HG02840 (cell line): Measurements from ENCODE around the gene FBXW12.
"Not testable (repeated sequence)": the region's sequence is repeated elsewhere in the genome, so short reads cannot be mapped to it uniquely, and the experiment has no call there.

Source experiments
- ATAC-seq: cut with Tn5 transposase; IDR thresholded peaks from one replicate; pipeline ENCODE4 v1.9.1; 2021; ENCODE audit warnings: mild to moderate bottlenecking, moderate library complexity, moderate number of reproducible peaks; ENCODE audit not compliant: unreplicated experiment, low FRiP score

Gene FBXW12

DNA sequence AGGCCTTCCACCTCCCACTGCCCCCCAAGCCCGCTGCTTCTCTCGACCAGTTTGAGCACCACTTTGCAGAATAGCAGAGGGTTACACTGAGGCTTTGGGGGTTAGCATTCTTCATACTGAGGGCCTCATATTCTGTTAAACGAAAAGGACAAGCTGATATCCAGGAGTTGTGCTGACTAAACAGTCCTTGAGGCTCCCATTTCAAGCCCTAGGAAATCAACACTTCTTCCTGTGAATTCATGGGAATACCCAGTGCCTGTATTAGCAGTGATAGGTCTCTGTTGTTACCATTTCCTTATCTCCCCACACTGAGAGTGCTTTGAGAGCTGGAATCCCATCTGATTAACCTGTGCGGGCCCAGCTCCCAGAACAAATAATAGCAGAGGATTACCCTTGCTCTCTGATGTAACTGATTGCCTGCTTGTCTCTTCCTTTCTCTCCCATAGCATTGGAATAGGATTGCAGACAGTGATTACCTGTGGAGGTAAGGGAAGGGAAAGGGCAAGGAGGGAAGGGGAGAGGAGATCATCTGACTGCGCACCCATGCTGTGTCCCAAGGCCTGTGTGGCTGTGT, 930 bp downstream of the FBXW12 start:
- ATAC-seq, result no peak

- no peak for ATAC-seq
These were observed 15.6 kb downstream of the FBXW12 start for GRCh38 chr3:48387634-48388033.

DNA sequence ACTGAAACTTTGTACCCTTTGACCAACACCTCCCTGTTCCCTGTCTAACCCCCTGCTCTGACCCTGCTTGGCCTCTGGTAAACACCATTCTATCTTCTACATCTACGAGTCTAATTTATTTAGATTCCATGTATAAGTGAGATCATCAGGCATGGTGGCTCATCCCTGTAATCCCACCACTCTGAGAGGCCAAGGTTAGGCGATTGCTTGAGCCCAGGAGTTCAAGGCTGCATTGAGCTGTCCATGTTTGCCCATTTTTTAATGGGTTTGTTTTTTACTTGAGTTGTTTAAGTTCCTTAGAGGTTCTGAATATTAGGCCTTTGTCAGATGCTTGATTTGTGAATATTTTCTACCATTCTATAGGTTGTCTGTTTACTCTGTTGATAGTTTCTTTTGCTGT, 16.9 kb downstream of the FBXW12 start:
- no peak for ATAC-seq

DNA sequence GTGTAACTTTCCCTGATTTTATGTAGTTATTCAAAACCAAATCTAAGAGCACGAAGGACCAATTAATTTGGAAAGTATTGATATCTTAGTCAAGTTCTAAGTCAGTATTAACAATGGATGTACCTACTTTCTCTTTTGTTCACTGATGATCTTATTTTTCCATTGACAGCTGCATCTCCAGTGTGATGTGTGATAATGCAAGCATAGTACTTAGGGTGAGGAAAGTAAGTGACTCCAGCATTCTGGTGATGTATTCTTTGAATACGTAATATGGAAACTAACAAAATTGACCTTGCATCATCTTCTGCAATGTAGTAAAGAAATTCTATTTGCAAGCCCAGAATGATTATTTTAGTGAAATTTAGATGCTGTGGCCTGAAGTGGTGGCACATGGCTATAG, 22.4 kb downstream of the FBXW12 start:
- ATAC-seq, result no peak

DNA sequence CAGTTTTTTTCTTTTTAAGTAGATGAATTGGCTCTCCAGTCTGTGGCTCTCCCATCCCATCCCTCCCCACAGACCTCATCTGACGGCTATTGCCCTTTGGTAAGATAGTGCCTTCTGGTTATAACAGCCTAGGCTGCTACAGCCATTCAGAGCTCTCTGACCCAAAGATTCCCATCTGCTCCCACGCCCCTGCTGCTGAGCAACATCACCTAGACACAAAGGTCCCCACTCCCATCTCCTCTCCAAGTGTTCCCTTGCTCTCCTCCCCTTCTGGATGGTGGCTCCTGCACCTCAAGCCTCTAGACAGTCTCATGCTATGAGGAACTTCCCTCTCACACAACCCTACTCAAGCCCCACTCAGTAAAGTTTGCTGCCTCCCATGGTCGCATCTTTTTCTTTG, 23.7 kb downstream of the FBXW12 start:
- ATAC-seq, result no peak

DNA sequence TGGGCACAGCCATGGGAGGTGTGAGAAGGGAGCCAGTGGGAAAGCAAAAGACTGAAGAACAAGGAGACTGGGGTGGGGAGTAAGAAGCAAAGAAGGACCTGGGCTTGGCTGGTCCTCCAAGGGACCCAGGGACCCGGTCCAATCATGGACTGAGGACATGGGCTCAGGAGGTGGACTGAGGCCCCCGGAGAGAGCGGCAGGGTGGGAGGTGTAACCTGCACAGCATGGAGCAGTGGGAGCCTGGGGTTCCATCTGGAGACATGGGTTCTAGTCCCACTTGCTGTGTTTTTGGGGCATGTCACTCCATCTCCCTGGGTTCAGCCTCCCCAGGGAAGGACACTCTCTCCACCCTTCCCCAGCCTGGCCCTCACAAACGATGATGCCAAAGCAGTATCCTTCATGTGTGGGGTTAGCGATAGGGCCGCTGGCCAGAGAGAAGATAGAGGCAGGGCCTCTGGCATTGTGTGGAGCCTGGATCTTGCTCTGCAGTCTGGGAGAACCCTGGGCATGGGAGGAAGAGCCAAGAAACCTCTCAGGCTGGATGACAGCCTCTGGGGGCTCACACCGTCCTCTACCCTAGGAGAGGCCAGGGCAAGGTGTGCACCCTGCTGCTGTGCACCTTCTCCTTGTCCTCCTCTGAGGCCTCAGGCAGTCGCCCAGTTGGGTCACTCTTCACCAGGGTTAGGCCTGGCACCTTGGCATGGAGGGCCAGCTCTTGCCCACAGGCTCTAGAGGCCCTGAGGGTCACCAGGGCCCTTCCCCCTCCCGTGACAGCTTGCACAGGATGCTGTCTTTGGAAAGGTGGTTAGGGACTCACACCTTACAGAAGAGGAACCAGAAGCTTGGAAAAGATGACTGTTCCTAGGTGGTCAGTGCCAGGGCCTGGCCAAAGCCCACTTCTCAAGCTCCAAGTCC, 26.0 kb downstream of the FBXW12 start:
- ATAC-seq, result no peak

DNA sequence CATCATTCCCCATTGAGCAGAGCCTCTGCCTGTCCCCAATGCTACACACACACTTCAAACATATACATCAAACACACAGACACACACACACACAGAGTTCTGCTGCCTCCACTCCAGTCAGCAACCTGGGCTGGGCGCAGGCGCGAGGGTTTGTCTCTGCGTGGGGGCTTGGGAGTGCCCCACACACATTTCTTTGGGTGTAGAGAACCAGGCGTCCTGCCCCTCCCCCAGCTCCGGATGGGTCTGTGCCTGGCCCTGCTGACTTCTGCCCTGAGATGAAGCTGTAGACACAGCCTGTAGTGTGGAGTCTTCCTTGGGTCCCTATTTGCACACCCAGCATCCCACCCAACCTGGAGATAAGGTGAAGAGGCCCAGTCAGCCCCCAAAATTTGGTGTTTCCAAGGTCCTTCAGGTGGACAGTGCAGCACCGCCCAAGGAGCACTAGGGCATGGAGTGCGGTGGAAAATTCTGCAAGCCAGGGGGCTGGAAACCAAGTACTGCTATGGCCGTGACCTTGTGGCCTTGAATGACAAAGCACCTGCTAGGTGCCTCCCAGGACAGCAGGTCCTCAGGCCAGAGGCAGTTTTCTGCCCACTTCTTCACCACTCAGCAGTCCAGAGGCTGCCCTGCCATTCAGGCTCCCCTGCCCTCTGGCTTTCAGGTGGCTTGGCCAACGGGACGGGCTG, 26.8 kb downstream of the FBXW12 start:
- no peak for ATAC-seq

DNA sequence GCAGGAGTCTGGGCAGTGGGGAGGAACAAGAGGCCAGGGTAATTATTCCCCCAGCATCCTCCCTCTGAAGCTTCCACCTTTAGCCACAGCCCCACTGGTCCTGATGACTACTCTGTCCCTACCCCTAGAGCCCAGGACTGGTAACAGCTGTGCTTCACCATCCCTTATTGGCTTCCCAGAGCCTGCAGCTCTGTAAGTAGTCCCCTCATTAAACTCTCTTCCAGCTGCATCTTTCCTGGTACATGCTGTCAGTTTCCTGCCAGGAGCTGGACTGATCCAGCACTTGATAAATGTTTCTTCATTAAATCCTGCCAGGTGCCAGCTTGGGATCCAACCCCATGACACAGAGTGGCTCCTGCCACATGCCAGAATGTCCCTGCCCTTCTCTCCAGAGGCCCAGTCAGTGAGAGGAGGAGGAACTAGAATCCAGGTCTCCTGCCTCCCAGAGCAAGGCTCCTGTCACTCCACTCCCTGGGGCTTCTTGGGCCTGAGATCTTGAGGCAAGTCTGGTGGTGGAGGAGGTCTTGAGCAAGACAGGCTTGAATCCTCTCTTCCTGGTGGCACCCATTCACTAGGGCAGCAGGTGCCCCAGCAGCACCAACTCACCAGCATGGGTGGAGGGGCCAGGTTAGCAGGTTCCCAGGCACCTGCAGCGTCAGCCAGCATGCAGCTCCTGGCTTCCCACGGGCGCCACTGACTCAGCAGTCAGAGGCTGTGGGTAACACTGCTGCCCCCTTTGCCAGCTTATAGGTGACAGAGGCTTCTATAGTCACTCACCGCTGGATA, 27.6 kb downstream of the FBXW12 start:
- no peak for ATAC-seq

GRCh38 chr3:48400824-48401433, 28.9 kb downstream of the FBXW12 start:
- no peak for ATAC-seq

- ATAC-seq, result not testable (repeated sequence)
These were observed 29.4 kb downstream of the FBXW12 start for GRCh38 chr3:48401434-48401901.

- no peak for ATAC-seq
These were observed 30.3 kb downstream of the FBXW12 start for GRCh38 chr3:48402281-48402732.

DNA sequence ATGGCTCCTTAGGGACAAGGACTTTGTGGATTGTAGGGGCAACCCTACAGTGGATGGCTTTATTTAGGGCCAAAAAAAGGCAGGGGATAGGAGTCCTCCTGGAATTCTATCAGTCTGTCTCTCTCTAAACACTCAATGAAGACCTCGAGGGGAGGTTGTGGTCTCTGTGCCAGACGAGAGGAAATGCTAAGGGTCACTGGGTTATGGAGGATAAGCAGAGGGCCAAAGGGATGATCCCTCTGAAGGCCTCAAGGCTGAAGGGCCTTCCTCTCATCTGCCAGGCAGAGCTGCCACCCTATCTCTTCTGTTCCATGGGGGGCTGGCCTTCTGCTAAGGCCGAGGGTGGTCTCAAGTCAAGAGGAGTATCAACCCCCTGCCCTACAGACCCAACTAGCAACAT, 30.9 kb downstream of the FBXW12 start:
- ATAC-seq, result no peak

DNA sequence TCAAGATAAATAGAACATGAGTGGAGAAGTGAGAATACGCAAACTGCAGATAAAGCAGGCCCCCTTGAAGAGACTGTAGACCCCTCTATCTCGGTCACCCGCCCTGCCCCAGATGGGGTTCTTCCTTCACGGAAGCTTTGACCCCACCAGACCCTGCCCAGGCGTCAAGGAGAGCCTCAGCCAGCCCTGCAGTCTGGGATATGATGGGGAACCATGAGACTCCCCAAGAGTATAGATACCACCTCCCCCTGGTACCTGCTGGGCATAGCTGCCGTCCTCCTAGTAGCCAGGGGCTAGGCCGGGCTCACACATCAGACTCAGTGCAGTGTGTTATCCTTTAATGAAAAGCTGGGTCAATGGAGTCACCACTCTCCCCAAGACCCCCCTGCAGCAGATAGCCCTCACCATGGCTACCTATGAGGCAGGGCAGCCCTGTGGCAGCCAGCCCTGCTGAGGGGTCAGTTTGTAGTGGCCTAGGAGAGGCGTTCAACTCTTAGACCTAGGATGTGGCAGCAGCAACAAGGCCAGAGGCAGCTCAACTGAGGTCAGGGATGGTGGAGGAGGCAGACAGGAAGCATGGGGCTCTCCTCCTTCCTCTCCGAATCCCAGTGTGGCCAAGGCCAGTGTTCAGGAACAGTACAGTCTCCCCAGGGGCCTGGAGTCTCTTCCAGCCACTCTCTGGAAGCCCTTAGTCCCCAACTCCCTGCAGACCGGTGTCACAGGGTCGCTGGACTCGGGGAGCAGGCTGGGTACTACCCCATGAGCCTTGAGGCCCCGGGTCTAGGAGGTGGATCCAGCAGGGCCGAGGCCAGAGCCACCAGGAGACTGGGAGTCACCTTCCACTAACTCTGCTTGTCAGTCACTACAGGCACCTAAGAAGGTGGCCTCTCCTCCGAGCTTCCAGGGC, 31.8 kb downstream of the FBXW12 start:
- no peak for ATAC-seq

- ATAC-seq, result no peak
These were observed 32.7 kb downstream of the FBXW12 start for GRCh38 chr3:48404440-48405342.

GRCh38 chr3:48405343-48405881, 33.4 kb downstream of the FBXW12 start:
- ATAC-seq, result no peak

GRCh38 chr3:48405971-48406370, 34.0 kb downstream of the FBXW12 start:
- ATAC-seq, result no peak
